Astrocyte (in vitro differentiated cells and primary cell): ENCODE data around the gene FAM162B. TPM values are rescaled to one million over a fixed set of nuclear protein-coding genes. Genes with fewer than 3 reads are reported as not detected.

ENCODE experiments used
- DNase-seq: peaks from one replicate; pipeline ENCODE4 v3.0.0-alpha.2; 2010; ENCODE audit warnings: low read depth
- FAIRE-seq: peaks from 2 replicates; lab custom pipeline; 2011; peaks lifted over from hg19 to GRCh38; lab: Jason Lieb, UNC
- H2AFZ ChIP-seq: 2 replicates; pipeline ENCODE4 v1.6.0; 2012; ENCODE audit warnings: low read depth, low read length, inconsistent platforms
- H3K27ac ChIP-seq: 2 replicates; pipeline ENCODE4 v1.5.1; 2011; ENCODE audit warnings: low read depth, low read length, inconsistent platforms
- H3K27me3 ChIP-seq: 2 replicates; pipeline ENCODE4 v1.6.0; 2011; ENCODE audit warnings: low read length, inconsistent platforms; ENCODE audit not compliant: insufficient read depth
- H3K36me3 ChIP-seq: 2 replicates; pipeline ENCODE4 v1.5.1; 2011; ENCODE audit warnings: low read length, inconsistent platforms; ENCODE audit not compliant: insufficient read depth
- H3K4me1 ChIP-seq: 2 replicates; pipeline ENCODE4 v1.5.1; 2011; ENCODE audit warnings: low read length, inconsistent platforms; ENCODE audit not compliant: insufficient read depth
- H3K4me2 ChIP-seq: 2 replicates; pipeline ENCODE4 v1.6.0; 2012; ENCODE audit warnings: low read length, inconsistent platforms
- H3K4me3 ChIP-seq: 2 replicates; pipeline ENCODE4 v1.5.1; 2011; ENCODE audit warnings: low read depth, mild to moderate bottlenecking, low read length, inconsistent platforms; ENCODE audit not compliant: insufficient read depth
- H3K79me2 ChIP-seq: 2 replicates; pipeline ENCODE4 v1.6.0; 2012; ENCODE audit warnings: mild to moderate bottlenecking, low read length, inconsistent platforms; ENCODE audit not compliant: insufficient read depth
- H3K9ac ChIP-seq: 2 replicates; pipeline ENCODE4 v1.6.0; 2012; ENCODE audit warnings: mild to moderate bottlenecking, low read length, inconsistent platforms
- H3K9me3 ChIP-seq: 2 replicates; pipeline ENCODE4 v1.5.1; 2012; ENCODE audit warnings: low read depth, mild to moderate bottlenecking, low read length, inconsistent platforms; ENCODE audit not compliant: insufficient read depth
- H4K20me1 ChIP-seq: 2 replicates; pipeline ENCODE4 v1.6.0; 2012; ENCODE audit warnings: low read length, inconsistent platforms; ENCODE audit not compliant: insufficient read depth
- H3K27ac Mint-ChIP-seq: one replicate; pipeline ENCODE4 v1.8.0; 2021; ENCODE audit warnings: mild to moderate bottlenecking, mixed read lengths; ENCODE audit not compliant: unreplicated experiment
- H3K27me3 Mint-ChIP-seq: one replicate; pipeline ENCODE4 v1.8.0; 2021; ENCODE audit warnings: low read depth, mixed read lengths; ENCODE audit not compliant: unreplicated experiment
- H3K36me3 Mint-ChIP-seq: one replicate; pipeline ENCODE4 v1.8.0; 2021; ENCODE audit warnings: low read depth, mixed read lengths; ENCODE audit not compliant: unreplicated experiment
- H3K4me1 Mint-ChIP-seq: one replicate; pipeline ENCODE4 v1.8.0; 2021; ENCODE audit warnings: low read depth, mixed read lengths; ENCODE audit not compliant: unreplicated experiment
- H3K4me3 Mint-ChIP-seq: one replicate; pipeline ENCODE4 v1.8.0; 2021; ENCODE audit warnings: mild to moderate bottlenecking, moderate library complexity, mixed read lengths; ENCODE audit not compliant: unreplicated experiment
- H3K9me3 Mint-ChIP-seq: one replicate; pipeline ENCODE4 v1.8.0; 2021; ENCODE audit warnings: mild to moderate bottlenecking, mixed read lengths; ENCODE audit not compliant: unreplicated experiment
- CTCF ChIP-seq: IDR thresholded peaks from 2 replicates; pipeline ENCODE4 v1.5.1; 2011; ENCODE audit warnings: low read depth, mild to moderate bottlenecking, inconsistent platforms, low read length, moderate library complexity; ENCODE audit not compliant: insufficient read depth
- EZH2 ChIP-seq: IDR thresholded peaks from 2 replicates; pipeline ENCODE4 v1.6.1; 2012; ENCODE audit warnings: mild to moderate bottlenecking, low read length, inconsistent platforms; ENCODE audit not compliant: insufficient read depth
- total RNA-seq: library from RNA; stranded (reverse); gene quantifications from 2 replicates; pipeline ENCODE4 v1.2.1, GENCODE V29; 2021

Gene FAM162B
- total RNA-seq, 1 donor from 2014 or later: not detected

GRCh38 chr6:116801971-116802370, 36.5 kb upstream of the FAM162B start:
- Histone ChIP-seq H2AFZ (no peak overlapping the region), H3K79me2 (no peaks in the 10 kb centered on the region), H3K27ac (no peak overlapping the region), H3K4me3 (no peak overlapping the region), H3K4me2 (no peak overlapping the region), H3K27me3 (no peaks in the 10 kb centered on the region), H4K20me1 (no peaks in the 10 kb centered on the region), H3K36me3 (no peaks in the 10 kb centered on the region), H3K9ac (no peak overlapping the region), H3K4me1 (no peaks in the 10 kb centered on the region), H3K9me3 (no peaks in the 10 kb centered on the region)
- no peaks in the 10 kb centered on the region for H3K9me3 Mint-ChIP-seq
- no peak overlapping the region for H3K4me3 Mint-ChIP-seq
- DNase-seq: no peak
- H3K27me3 Mint-ChIP-seq: no peaks in the 10 kb centered on the region
- FAIRE-seq: no peak
- no peaks in the 10 kb centered on the region for H3K4me1 Mint-ChIP-seq
- H3K36me3 Mint-ChIP-seq: no peaks in the 10 kb centered on the region
- H3K27ac Mint-ChIP-seq: no peak overlapping the region
- no peak for TF ChIP-seq CTCF
- TF ChIP-seq EZH2: no peak

GRCh38 chr6:116799945-116800344, 34.4 kb upstream of the FAM162B start:
- H3K79me2 ChIP-seq: no peaks in the 10 kb centered on the region
- no peaks in the 10 kb centered on the region for H3K4me1 ChIP-seq
- no peaks in the 10 kb centered on the region for H4K20me1 ChIP-seq
- H2AFZ ChIP-seq: no peak overlapping the region
- no peaks in the 10 kb centered on the region for H3K27me3 ChIP-seq
- no peaks in the 10 kb centered on the region for H3K9me3 Mint-ChIP-seq
- DNase-seq (no peak), FAIRE-seq (no peak)
- H3K9me3 ChIP-seq: no peaks in the 10 kb centered on the region
- no peak overlapping the region for H3K4me2 ChIP-seq
- no peaks in the 10 kb centered on the region for H3K36me3 Mint-ChIP-seq
- H3K36me3 ChIP-seq: no peaks in the 10 kb centered on the region
- no peaks in the 10 kb centered on the region for H3K27me3 Mint-ChIP-seq
- no peaks in the 10 kb centered on the region for H3K4me1 Mint-ChIP-seq
- no peak overlapping the region for H3K27ac Mint-ChIP-seq
- H3K4me3 Mint-ChIP-seq: no peak overlapping the region
- H3K9ac ChIP-seq: no peak overlapping the region
- TF ChIP-seq EZH2 (no peak), CTCF (no peak)
- H3K27ac ChIP-seq: no peak overlapping the region
- no peak overlapping the region for H3K4me3 ChIP-seq

DNA sequence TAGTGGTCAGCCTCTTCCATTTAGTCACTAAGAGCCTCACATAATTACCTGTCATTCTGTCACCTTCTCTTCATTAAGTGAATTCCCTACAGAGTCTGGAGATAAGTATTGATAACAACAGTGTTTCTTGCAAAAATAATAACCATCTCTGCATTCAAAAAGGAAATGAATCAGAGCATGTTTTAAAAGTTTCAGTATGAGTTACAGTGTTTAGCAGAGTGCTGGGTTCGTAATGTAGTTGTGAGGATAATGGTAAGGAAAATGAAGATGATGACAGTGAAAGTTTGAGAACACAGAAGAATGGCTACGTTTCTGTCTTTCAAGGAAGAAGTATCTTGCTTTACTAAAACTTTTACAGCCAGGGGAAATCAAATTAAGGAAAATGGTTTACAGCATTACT, 32.1 kb upstream of the FAM162B start:
- TF ChIP-seq EZH2 (no peak), CTCF (no peak)
- Mint-ChIP-seq H3K4me3 (no peak overlapping the region), H3K9me3 (no peaks in the 10 kb centered on the region), H3K4me1 (no peaks in the 10 kb centered on the region), H3K36me3 (no peaks in the 10 kb centered on the region), H3K27ac (no peak overlapping the region), H3K27me3 (no peaks in the 10 kb centered on the region)
- Histone ChIP-seq H3K27ac (no peak overlapping the region), H4K20me1 (no peaks in the 10 kb centered on the region), H3K4me3 (no peak overlapping the region), H3K4me2 (no peak overlapping the region), H3K9ac (no peak overlapping the region), H3K36me3 (no peaks in the 10 kb centered on the region), H2AFZ (no peak overlapping the region), H3K79me2 (no peaks in the 10 kb centered on the region), H3K4me1 (no peaks in the 10 kb centered on the region), H3K27me3 (peaks cover 5% of the 10 kb centered on the region), H3K9me3 (no peaks in the 10 kb centered on the region)
- DNase-seq (no peak), FAIRE-seq (no peak)
